ENCODE data around the gene SHC2.

Gene SHC2

DNA sequence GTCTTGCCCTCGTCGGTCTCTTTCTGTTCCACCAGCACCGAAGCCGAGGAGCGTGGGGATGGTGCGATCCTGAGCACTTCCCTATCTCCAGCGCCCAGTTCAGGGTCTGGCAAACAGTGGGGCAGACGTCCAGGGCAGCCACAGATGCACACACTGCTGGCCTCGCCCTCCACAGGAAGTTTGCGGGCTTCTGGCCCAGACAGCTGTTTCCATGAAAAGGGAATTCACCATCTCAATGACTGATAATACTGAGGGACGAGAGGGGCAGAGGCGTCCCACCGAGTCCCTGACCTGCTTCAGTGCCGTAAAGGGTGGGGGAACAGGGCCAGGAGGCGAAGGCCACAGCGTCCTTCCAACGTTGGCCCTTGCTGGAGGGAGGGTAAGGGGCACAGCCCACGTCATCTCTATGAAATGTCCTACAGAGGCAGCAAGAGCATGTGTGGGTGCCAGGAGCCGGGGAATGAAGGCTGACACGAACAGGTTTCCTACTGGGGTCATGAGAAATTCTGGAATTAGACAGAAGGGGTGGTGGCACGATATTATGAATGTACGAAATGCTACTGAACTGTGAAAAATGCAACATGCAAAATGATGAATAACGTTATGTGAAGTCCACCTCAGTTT, 19.5 kb downstream of the SHC2 start:
- CTCF ChIA-PET, result no interaction called here
- POLR2A ChIA-PET, result no interaction called here
- no peak overlapping the region for H3K4me3 ChIP-seq (ENCODE audit: low read depth, low read length)
- TF ChIP-seq, protein P1, sequence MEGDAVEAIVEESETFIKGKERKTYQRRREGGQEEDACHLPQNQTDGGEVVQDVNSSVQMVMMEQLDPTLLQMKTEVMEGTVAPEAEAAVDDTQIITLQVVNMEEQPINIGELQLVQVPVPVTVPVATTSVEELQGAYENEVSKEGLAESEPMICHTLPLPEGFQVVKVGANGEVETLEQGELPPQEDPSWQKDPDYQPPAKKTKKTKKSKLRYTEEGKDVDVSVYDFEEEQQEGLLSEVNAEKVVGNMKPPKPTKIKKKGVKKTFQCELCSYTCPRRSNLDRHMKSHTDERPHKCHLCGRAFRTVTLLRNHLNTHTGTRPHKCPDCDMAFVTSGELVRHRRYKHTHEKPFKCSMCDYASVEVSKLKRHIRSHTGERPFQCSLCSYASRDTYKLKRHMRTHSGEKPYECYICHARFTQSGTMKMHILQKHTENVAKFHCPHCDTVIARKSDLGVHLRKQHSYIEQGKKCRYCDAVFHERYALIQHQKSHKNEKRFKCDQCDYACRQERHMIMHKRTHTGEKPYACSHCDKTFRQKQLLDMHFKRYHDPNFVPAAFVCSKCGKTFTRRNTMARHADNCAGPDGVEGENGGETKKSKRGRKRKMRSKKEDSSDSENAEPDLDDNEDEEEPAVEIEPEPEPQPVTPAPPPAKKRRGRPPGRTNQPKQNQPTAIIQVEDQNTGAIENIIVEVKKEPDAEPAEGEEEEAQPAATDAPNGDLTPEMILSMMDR (IDR thresholded peaks at IDR 0.05; ENCODE audit: insufficient read depth, low read length, missing control alignments), result no peak
- DNase-seq (ENCODE audit: low read depth, low spot score), result no peak

DNA sequence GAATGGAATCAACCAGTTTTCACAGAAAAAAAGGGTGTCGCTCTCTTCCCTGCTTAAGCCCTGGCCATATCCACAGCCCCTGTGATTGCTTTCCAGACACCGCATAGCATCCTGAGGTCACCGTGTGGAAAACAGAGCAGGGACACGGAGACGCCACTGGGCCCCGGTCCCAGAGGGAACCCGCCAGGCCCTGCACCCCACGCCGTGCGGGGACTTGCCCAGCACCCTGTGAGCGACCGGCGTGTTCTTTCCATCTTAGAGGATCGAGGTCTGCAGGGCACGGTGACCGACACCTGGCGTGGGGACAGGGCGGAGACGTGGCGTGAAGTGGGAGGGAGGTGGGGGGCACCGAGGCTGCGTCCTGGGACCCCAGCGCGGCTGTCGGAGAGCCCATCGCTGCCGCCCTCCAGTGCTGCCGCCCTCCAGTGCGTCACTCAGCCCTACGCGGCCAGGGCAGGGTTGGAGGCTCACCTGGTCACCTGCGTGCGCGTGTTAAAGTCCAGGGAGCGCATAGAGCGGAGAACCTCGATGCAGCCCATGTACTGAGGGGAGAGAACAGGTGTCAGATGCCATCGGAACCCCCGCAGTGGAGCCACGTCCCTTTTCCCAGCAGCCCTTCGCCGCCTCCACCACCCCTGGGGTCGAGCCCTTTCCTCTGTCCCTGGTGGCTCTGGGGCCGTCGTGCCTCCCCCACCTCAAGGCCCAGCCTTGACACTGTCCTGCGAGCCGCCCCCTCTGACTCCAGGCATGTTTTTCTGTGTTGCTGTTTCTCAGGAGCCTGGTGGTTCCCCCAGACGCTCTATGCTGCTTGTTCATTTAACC, 20.2 kb downstream of the SHC2 start:
- ChIA-PET CTCF (no interaction called here), POLR2A (no interaction called here)
- H3K4me3 ChIP-seq (ENCODE audit: low read depth, low read length), result no peak overlapping the region
- no peak for DNase-seq (ENCODE audit: low read depth, low spot score)
- TF ChIP-seq, protein P1 (IDR thresholded peaks at IDR 0.05; ENCODE audit: insufficient read depth, low read length, missing control alignments), result no peak

DNA sequence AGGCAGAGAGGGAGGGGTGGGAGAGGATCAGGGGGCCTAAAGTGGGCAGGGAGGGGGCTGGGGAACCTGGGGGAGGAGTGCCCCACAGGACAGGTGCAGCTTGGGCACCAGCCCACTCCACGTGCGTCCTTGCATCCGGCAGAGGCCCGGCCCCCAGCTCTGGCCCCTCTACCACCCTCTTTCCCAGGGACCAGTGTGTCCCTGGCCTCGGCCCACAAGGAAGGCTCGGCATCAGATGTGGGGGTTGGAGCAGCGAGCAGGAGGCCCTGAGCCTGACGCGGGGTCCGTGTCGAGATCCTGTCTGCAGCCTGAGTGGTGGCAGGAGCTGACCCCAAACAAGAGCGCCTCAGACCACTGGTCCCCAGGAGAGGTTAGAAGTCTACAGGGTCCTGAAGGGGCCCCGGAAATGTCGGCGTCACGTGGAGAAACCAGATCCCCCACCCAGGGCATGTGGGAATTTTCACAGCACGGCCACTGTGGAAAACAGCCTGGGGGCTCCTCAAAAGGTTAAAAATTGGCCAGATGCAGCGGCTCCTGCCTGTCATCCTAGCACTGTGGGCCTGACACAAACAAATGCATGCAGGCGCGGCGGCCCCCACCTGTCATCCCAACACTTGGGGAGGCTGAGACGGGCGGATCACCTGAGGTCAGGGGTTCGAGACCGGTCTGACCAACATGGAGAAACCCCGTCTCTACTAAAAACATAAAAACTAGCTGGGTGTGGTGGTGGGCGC, 21.5 kb downstream of the SHC2 start:
- no peak overlapping the region for H3K4me3 ChIP-seq (ENCODE audit: low read depth, low read length)
- DNase-seq (ENCODE audit: low read depth, low spot score), result no peak
- ChIA-PET CTCF (interaction anchor here (1.2 kb wide), 1 partner anchor 67 kb away, joined by 4 read pairs; no protein-coding TSS in a partner anchor), POLR2A (no interaction called here)
- TF ChIP-seq, protein P1 (IDR thresholded peaks at IDR 0.05; ENCODE audit: insufficient read depth, low read length, missing control alignments), result no peak

DNA sequence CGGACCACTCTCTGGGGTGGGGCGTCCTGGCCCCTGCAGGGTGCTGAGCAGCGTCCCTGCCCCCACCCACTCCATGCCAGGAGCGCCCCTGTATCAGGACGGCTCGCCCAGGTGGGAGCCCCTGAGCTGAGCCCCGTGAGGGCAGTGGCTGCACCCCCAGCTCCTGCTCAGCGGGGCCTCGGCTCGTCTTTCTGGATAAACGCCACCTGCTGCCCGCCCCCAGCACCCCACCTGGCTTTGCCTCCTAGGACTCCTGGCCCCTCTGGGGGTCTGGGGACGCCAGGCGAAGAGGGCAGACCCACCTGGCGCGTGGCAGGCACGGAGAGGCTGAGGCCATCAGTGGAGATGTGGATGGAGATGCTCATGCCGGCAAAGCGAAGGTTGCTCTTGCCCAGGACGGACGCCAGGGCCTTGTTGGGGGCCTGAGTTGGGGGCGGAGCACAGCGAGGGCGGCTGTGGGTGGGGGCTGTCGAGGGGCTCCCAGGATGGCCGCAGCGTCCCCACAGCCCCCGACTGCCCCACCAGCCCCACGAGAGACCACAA, 22.3 kb downstream of the SHC2 start:
- ChIA-PET CTCF (interaction anchor here (1.2 kb wide), 1 partner anchor 68 kb away, joined by 4 read pairs; no protein-coding TSS in a partner anchor), POLR2A (no interaction called here)
- TF ChIP-seq, protein P1 (IDR thresholded peaks at IDR 0.05; ENCODE audit: insufficient read depth, low read length, missing control alignments), result no peak
- H3K4me3 ChIP-seq (ENCODE audit: low read depth, low read length), result no peak overlapping the region
- DNase-seq (ENCODE audit: low read depth, low spot score), result no peak

DNA sequence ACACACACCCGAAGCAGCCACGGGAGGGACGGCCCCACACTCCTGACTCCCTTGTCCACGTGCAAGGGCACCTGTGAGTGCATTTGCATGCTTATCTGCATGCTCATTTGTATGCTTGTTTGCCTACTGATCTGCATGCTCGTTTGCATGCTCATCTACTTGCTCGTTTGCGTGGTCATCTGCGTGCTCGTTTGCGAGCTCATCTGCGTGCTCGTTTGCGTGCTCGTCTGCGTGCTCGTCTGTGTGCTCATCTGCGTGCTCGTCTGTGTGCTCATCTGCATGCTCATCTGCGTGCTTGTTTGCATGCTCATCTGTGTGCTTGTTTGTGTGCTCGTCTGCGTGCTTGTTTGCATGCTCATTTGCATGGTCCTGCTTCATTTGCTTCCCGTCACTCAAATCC, 23.8 kb downstream of the SHC2 start:
- DNase-seq (ENCODE audit: low read depth, low spot score), result no peak
- ChIA-PET CTCF (no interaction called here), POLR2A (no interaction called here)
- H3K4me3 ChIP-seq (ENCODE audit: low read depth, low read length), result no peak overlapping the region
- TF ChIP-seq, protein P1 (IDR thresholded peaks at IDR 0.05; ENCODE audit: insufficient read depth, low read length, missing control alignments), result no peak
